HG02759 (cell line): ENCODE data around the gene SEMA5A.
A peak's percentile ranks its signal among the peaks of the same experiment; 100 is the strongest.

Experiments used
- ATAC-seq: cut with Tn5 transposase; IDR thresholded peaks from one replicate; pipeline ENCODE4 v1.9.1; 2021; ENCODE audit warnings: mild to moderate bottlenecking, moderate library complexity; ENCODE audit not compliant: unreplicated experiment

Gene SEMA5A

DNA sequence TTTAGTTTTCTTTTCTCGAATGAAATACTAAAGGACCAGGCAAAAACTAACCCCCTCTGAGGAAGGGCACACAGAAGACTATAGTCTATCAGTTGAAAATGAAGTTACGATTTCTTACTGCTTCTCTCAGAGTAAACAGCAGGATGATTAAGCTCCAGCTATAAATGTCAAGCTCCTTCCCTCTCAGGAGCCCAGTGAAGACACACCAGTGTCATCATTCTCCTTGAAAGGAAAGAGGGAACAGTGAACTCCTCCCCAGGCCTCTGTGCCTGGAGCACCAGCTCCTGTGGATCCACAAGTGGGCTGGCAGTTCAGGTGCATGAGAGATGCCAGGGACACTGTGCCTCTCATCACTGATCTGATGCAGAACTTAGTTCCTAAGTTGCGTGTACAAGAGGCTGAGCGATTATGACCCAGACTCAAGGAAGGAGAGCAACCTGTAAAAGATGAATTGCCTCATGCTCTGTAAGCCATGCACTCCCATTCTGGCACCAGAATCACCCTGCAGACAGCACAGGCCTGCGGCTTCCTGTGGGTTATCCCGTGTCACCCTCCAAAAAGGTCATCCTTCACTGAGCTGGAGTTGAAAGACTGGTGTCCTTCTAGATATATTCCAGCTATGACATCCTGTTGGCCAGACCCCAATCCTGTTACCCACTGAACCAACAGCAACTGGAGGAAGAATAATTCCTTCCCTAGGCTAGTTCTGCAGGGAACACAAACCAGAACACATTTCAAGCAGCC, 394.0 kb downstream of the SEMA5A start:
- no peak for ATAC-seq

DNA sequence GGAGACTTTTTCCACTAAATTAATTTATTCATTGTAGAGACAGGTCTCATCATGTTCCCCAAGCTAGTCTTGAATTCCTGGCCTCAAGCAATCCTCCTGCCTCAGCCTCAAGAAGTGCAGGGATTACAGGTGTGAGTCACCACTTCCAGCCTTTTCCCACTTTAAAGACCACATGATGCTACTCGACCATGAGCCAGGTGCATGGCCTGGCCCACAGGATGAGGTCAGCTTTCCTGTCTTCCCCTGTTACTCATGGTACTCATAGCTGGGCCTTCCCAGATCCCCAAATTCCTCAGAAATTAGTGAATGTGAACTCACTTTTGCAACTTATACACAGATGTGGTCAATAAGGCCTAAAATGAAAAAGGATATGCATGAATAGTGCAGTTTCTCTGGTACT, 395.9 kb downstream of the SEMA5A start:
- ATAC-seq = no peak

GRCh38 chr5:9148242-9148641, 397.6 kb downstream of the SEMA5A start:
- no peak for ATAC-seq

- no peak for ATAC-seq
These were observed 405.2 kb downstream of the SEMA5A start for GRCh38 chr5:9140711-9141110.

- no peak for ATAC-seq
These were observed 405.7 kb downstream of the SEMA5A start for GRCh38 chr5:9140202-9140601.

DNA sequence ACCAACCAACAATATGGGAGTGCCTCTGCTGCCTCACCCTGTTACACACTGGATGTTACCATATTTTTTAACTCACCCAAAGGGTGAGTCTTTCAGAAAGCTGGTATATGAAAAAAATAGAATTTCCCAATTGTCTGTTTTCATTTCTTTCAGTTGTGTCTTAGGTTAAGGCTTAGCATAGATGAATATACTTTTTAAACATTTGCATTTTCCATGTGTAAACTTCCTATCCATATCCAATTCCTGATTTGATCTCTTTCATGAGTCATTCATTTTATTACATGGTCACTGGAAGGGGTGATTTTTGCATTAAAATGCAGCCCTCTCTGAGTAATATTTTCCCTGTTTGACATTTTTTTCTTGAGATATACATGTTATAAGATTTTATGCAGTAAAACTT, 406.5 kb downstream of the SEMA5A start:
- ATAC-seq = no peak

GRCh38 chr5:9128136-9128535, 417.7 kb downstream of the SEMA5A start:
- no peak for ATAC-seq

GRCh38 chr5:9126490-9126889, 419.4 kb downstream of the SEMA5A start:
- no peak for ATAC-seq

DNA sequence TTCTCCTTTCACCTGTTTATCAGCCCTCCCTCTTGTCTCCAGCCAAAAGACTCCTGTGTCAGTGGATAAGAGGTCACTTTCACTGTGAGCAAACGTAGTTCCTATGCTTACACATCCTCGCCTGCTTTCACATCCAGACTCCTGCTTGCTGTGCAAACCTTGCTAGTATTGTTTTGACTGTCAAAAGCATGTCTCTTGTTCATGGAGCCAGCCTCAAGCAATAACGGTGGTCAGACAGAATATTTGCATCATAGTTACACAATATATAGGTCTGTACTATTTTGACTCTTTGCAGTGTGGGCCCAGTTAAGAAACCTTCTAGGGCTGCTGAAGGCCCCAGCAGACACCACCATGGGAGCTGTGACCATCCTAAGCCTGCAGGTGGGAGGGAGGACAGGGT, 420.0 kb downstream of the SEMA5A start:
- peak; percentile 56 for ATAC-seq

GRCh38 chr5:9124838-9125237, 421.0 kb downstream of the SEMA5A start:
- ATAC-seq = no peak

DNA sequence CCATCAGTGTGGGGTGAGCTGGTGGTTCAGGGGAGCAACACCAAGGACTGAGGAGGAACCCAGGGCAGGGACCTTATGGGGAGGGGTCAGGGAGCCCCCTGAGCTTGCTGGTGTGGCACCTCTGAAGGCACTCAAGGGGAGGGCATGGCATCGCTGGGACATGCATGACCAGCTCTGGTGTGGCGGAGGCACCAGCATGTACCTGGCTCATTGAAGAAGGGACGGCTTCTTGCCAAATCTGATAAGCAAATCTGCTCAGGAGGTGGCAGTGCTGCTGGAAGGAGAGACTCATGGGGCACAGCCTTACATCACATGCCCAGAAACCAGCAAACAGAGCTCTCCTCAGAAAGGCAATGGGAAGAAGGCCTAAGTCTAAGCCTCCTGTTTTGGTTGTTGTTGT, 421.8 kb downstream of the SEMA5A start:
- ATAC-seq = no peak

- ATAC-seq = no peak
These were observed 423.3 kb downstream of the SEMA5A start for GRCh38 chr5:9122528-9122927.

- ATAC-seq = no peak
These were observed 424.3 kb downstream of the SEMA5A start for GRCh38 chr5:9121597-9121996.

- ATAC-seq = no peak
These were observed 427.0 kb downstream of the SEMA5A start for GRCh38 chr5:9118852-9119251.

- no peak for ATAC-seq
These were observed 430.8 kb downstream of the SEMA5A start for GRCh38 chr5:9115093-9115492.

GRCh38 chr5:9112520-9113291, 433.2 kb downstream of the SEMA5A start:
- ATAC-seq = no peak

- ATAC-seq = no peak
These were observed 437.7 kb downstream of the SEMA5A start for GRCh38 chr5:9108162-9108561.

DNA sequence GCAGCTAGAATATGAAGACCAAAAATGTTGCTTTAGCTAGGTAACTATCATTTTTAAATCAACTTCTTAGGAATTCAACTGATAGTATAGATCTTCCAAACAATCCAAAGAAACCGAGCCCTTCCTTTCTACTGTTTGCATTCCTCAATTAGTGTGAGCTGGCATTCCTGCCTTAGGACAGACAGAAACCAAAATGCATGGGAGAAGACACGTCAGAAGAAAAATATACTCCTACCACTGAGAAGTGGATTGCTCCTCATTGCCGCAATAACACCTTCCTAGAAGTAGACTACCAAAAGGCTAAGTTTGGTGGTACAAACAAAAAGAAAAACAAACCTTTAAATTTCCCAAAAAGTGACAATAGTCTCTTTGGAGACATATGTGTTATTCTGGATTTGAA, 440.0 kb downstream of the SEMA5A start:
- no peak for ATAC-seq

- no peak for ATAC-seq
These were observed 441.1 kb downstream of the SEMA5A start for GRCh38 chr5:9104571-9105339.

- ATAC-seq = no peak
These were observed 442.6 kb downstream of the SEMA5A start for GRCh38 chr5:9103290-9103689.

DNA sequence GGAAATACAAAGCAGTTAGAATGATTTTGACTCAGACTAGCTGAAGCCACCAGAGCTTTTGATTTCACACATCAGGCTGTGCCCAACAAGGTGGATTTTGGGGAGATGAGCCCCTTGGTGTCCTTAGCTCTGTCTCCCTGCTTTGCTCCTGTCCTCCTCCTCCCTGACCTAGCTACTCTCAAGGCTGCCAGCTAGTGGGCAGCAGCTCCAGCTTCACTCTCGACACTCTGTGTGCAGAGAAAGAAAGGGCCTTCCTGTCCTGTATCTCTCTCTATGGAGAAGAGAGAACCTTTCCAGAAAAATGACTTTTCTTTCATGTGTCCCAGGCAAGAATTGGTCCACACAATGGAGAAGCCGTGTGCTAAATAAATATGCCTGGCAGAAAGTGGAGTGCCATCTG, 446.2 kb downstream of the SEMA5A start:
- no peak for ATAC-seq

- no peak for ATAC-seq
These were observed 446.9 kb downstream of the SEMA5A start for GRCh38 chr5:9098990-9099389.
